Suppressor macrophage treated with lipopolysaccharide for 4 hours (primary cell): ENCODE results near the gene PTGS1.
"Not testable (repeated sequence)": the region's sequence is repeated elsewhere in the genome, so short reads cannot be mapped to it uniquely, and the experiment has no call there.

Experiments used
- DNase-seq: peaks from one replicate; pipeline ENCODE4 v3.0.0-alpha.2; 2020

Gene PTGS1

DNA sequence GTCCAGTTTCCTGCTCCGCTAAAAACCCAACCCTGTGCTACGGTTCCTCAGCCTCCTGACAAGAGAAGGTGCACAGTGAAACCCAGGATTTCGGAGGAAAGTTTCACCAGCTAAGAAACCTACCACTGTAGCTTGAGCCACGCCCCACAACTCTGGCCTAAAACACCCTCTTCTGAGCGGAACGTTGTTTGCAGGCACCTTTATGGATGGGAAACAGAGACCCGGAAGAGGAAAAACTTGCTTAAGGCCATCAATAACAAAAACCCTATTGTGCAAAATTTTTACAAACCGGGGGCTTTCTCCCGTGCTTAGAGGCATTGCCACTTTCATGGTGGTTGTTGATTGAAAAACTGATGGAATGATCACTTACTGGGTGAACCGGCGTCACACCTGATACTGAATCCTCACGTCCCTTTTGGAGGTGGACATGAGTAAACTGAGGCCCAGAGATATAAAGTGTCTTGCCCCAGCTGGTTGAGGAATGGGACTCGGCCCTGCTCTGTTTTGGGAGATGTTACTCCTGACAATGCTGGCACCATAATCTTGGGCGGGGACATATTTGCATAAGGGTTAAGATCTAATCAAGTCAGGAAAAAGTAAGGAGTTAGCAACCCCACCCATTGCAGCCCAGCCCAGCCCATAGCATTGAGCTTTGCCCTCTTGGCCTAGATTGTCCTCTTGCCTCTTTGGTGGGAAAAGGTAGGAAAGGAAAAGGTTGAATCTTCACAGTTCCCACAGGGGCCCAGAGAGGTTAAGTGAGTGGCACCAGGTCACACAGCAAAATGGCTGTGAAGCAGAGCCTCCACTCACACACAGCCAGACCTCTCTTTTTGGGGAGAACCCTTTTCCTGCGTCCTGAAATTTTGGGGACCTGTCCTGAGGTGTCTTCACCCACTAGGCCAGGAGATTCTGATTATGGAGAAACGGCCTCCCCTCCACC lies 23.2 kb upstream of the PTGS1 start:
- no peak for DNase-seq

GRCh38 chr9:122348288-122348777 lies 22.5 kb upstream of the PTGS1 start:
- DNase-seq = no peak

- no peak for DNase-seq
Measured at GRCh38 chr9:122348791-122349190, 22.0 kb upstream of the PTGS1 start.

DNA sequence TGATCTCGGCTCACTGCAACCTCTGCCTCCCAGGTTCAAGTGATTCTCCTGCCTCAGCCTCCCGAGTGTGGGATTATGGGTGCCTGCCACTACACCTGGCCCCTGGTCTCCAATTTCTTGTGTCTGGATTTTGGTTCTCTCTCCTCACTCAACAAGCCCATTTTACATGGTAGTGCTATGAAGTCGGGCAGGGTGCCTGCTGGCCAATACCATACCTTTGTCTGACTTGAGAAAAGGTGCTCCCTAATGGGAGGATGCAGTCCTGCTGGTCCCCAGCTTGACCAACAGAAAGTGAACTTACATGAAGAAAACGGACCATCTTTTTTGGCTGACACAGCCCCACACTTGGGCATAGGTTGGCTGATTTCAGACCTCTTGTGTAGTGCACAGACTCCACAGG lies 21.6 kb upstream of the PTGS1 start:
- DNase-seq = no peak

DNA sequence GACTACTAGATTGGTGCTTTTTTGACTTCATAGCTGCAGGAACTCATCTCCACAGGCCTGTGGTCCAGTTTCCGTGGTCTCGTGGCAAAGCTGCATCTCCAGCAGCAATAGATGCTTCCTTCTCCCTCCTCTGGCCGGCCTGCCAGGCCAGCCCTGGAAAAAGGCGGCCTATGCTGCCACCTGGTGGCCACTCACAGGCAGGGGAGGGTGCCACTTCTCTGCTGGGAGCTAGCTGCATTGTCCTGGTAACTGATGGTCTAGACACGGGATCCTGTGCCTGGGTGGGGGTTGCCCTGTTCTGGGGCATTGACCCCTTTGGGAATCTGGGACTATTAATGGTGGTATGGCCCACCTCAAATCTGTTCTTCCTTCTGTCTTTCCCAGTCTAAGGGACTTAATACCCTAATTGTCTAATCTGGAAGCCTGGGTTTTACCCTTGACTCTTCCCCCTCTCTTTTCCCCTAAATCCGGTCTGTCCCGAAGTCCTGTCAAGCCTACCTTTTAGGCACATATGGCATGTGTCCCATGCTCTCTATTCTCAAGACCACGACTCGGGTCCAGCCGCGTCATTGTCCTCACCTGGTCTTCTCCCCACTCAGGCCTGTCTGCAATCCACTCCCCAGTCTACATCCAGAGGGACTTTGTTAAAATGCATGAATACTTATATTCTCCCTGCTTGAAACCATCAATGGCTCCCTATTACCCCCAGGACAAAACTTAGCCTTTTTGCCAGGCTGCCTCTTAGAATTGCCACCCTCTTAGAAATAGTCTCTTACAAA lies 20.1 kb upstream of the PTGS1 start:
- peak; percentile 87 for DNase-seq

DNA sequence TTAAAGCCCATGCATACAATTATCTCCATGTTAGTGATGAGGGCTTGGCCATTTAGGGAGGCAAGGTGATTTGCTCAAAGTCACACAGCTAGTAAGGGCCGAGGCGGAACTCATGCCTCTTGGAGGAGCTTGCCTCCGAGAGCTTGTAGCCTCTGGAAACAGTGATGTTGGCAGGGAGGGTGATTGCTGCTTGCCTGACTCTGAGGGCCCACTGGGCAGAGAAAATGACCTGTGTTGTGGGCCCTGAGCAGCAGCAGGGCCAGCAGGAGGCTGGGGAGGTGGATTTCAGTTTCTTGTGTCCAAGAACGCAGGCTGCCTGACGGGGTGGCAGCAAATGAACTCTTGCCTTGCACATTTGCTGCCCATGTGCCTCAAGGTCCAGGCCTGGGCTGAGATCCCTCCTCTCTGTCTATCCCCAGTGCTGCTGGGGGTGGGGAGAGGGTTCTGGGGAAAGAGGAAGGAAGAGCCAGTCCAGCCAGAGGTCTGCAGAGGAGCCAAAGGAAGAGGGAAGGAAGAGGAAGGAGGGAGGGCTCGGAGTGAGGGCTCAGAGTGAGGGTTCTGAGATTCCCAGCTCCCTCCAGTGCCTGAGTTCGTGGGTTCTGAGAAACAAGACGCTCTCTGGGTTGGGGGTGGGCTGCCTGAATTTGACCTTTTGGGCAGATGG lies 16.2 kb upstream of the PTGS1 start:
- peak; percentile 47 for DNase-seq

GRCh38 chr9:122355336-122355875 lies 15.4 kb upstream of the PTGS1 start:
- DNase-seq = peak; percentile 54

DNA sequence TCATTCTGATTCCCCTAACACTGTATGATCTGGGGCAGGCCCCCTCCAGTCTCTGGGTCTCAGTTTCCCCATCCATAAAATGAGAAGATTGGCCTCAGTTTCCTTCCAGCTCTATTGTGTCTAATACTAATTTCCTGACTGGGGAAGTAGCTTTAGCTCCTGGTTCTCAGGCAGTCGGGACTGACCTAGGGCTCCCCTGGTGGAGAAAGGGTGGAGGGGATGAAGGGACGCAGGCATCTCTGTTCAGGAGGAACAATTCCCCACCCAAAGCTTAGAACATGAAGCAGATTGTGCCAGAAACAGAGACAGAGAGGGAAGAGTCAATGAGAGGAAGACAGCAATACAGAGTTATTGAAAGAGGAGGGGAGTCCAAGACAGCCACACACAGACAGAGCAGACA lies 14.2 kb upstream of the PTGS1 start:
- no peak for DNase-seq

DNA sequence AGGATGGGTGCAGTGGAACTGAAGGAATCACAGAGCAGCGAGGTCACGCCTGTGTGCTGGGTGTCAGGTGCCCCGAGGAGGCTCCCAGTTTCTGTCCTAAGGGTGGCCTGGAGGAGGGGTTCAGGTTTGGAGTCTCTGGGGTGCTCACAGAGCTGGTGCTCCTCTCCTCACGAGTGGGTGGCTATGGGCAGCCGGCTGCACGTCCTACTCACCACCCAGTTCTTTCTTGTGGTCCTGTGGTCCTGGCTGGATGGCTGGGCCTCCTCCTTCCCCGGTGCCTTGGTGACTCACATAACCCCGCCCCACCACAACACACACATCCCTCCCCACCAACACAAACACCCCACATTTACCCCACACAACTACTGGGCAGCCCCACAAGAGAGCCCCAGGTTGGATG lies 9.9 kb upstream of the PTGS1 start:
- DNase-seq = no peak

- not testable (repeated sequence) for DNase-seq
Measured at GRCh38 chr9:122363131-122363530, 7.7 kb upstream of the PTGS1 start.

- DNase-seq = no peak
Measured at GRCh38 chr9:122364117-122364782, 6.6 kb upstream of the PTGS1 start.

- no peak for DNase-seq
Measured at GRCh38 chr9:122364783-122365150, 6.1 kb upstream of the PTGS1 start.

DNA sequence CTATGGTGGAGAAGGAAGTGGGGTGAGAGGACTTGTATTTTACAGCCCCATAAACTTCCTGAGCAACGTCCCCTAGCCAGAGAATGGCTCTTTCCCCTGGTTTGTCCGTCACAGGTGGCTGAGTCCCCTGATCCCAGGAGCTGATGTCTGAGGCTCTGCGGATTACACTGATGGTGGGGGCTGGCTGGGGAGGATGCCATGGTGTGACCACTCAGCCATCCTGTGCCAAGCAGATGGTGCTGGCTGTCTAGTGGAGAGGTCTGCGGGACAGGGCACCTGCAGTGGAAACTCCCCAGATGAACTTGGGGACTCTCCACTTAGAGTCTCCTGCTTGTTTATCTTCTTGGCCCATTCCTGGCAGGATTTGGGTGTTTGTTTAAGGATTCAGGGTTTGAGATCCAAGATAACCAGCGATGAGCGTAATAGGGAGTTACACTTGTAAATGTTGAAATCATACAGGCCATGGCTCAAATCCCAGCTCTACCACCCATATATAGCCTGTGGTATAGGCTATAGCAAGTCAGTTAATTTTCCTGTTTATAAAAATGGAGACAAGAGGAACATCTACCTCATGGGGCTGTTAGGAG lies 4.7 kb upstream of the PTGS1 start:
- no peak for DNase-seq

DNA sequence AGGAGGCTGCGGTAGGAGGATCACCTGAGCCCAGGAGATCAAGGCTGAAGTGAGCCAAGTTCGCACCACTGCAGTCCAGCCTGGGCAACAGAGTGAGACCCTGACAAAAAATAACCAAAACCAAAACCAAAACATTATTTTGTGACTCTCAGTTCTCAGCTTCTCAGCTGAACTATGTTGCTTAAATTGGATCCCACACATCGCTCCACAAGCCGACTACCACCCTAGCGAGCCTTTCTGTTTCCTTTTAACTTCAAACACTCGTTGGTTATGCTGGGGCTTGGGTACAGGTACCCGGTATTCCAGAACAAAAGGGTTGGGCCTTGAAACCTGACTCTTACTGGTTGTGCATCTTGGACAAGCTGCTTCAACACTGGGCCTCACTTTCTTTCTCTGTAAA lies 3.8 kb upstream of the PTGS1 start:
- no peak for DNase-seq

- no peak for DNase-seq
Measured at GRCh38 chr9:122367774-122368460, 2.9 kb upstream of the PTGS1 start.

GRCh38 chr9:122368642-122369041 lies 2.2 kb upstream of the PTGS1 start:
- DNase-seq = no peak

GRCh38 chr9:122370303-122370702 lies 521 bp upstream of the PTGS1 start:
- DNase-seq = peak; percentile 65

GRCh38 chr9:122371846-122372245 lies 1.0 kb downstream of the PTGS1 start:
- no peak for DNase-seq

DNA sequence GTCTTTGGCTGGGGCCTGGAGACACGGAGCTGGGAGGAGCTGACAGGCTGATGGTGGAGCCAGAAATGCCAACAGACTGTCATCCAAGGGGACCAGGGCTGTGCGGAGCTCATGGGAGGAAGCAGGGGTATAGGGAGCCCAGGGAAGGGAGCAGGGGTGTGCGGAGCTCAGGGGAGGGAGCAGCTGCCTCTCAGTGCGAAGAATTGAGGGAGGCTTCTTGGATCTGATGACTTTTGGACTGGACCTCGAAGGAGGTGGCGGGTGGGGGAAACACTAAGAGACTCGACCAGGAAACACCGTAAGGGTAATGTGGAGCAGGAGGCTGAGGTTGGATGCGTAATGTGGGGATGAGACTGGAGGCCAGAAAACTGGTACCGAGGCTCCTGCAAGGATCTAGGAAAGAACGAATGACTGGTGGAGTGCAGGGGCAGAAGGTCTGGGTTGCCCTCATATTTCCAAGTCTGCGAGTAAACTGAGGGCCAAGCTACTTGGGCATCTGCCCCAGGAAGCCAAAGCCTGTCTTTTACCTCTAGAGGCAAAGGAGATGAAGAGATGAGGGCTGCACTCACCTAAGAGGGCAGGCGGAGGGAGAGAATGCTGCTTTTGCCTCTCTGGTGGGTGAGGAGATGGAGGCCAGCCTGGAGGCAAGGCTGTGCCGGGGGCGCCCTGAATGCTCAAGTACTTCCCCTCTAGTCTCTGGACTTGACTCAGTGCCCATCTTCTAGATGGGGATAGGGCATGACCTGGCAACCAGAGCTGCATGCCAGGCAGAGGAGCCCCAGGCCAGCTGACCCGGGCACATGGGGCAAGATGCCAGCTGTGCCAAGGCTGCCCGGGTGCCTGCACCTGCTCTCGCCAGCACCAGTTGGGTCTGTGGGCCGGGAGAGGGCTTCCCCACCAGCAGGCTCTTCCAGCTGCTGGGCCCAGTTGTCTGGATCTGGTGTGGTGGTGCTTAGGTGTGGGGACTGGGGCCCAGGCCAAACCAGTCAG lies 2.3 kb downstream of the PTGS1 start:
- no peak for DNase-seq

GRCh38 chr9:122374885-122375420 lies 4.1 kb downstream of the PTGS1 start:
- DNase-seq = no peak
